ENCODE data around the gene KIF1B.
"Not testable (repeated sequence)": the region's sequence is repeated elsewhere in the genome, so short reads cannot be mapped to it uniquely, and the experiment has no call there.

KIF1B gene

DNA sequence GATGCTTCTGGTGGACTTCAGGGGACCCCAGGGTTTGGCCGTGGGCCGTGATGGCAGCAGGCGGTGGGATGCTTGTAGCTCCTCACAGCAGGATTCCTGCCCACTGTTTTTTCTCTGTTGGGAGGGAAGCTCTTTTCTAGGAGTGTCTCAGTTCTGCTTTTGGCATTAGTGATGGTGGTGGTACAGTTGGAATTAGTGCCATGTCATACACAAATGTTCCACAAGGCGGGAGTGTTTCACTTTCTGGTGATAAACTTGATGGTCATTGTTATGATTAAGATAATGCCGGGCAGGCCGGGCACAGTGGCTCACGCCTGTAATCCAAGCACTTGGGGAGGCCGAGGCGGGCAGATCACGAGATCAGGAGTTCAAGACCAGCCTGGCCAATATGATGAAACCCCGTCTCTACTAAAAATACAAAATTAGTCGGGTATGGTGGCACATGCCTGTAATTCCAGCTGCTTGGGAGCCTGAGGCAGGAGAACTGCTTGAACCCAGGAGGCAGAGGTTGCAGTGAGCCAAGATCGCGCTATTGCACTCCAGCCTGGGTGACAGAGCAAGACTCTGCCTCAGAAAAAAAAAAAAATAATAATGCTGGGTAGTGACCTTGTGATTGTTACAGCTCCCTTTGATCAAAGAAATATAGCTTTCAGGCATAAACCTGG, 167.1 kb downstream of the KIF1B start:
- peak overlapping the region; percentile 82 for H3K27ac Mint-ChIP-seq
- intact Hi-C loops (cut with micrococcal nuclease): loop anchor here (1.0 to 2.0 kb wide), 3 partner anchors 11 to 117 kb away; no protein-coding TSS in a partner anchor
- peaks cover 40% of the 10 kb centered on the region for H3K4me1 Mint-ChIP-seq (ENCODE audit: low read depth)
- peaks cover 80% of the 10 kb centered on the region for H3K36me3 Mint-ChIP-seq (ENCODE audit: low read depth)
- not testable (repeated sequence) for H3K4me3 Mint-ChIP-seq, H3K9me3 Mint-ChIP-seq, H3K27me3 Mint-ChIP-seq

DNA sequence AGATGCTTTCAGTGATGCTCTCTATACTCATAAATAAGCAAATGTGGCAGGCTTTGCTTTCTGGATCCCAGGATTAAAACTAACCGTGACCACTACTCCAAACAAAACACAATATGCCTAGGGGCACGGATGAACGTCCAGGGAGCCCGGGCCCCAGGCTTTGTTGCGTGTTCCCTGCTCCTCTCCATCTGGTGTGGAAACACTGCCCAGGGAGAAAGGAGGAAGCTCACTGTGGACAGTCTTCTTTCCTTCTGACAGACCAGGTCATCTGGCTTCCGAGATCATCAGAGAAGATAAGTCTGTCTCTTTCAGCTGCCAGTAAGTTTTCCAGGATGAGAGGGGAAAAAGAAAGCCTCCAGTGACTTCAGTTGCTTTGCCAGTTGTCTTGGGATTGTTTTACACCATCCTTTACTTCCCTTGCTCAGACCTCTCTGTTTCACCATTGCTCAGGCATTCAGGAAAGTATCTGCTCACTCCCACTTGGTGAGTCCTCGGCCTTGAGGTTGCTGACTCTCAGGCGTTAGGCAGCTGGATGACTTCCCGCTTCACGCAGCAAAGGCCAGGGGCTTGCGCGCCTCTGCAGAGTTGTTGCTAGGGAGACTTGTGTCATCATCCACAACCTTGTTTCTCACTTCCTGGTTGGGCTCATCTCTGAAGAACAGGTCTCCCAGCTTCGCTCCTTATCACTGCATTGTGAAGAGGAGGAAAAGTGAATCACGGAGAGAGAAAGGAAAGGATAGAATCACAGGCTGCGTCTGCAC, 167.9 kb downstream of the KIF1B start:
- intact Hi-C loops (cut with micrococcal nuclease): loop anchor here (1.0 kb wide), 1 partner anchor 10 kb away; no protein-coding TSS in a partner anchor
- H3K36me3 Mint-ChIP-seq (ENCODE audit: low read depth): peaks cover 80% of the 10 kb centered on the region
- H3K4me3 Mint-ChIP-seq: no peak overlapping the region
- H3K9me3 Mint-ChIP-seq: no peaks in the 10 kb centered on the region
- H3K27ac Mint-ChIP-seq: peak overlapping the region; percentile 82
- H3K4me1 Mint-ChIP-seq (ENCODE audit: low read depth): peaks cover 40% of the 10 kb centered on the region
- H3K27me3 Mint-ChIP-seq: no peaks in the 10 kb centered on the region

DNA sequence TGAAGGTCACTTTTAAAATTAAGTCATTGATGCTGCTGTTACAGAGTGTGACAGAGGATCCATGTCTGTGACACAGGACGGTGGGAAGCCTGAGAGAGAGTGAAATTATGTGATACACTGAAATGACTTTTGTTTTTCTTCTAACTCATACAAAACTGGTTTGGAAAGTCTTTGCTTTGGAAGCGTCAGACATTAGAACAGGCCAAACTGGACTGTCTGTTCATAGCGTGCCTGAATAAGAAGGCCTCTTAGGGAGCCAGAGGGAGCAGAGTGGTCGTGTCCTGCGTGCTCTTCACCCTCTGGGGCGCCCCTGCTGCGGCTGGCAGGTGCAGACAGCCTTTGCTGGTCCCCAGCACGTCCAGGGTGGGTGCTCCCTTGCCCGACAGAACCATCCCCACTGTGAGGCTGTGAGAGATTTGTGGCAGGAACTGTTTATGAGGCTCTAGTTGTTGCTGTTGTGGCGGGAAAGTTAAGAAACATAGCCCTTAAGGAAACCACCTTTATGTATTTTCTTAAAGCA, 168.8 kb downstream of the KIF1B start:
- Mint-ChIP-seq H3K27ac (peak overlapping the region; percentile 82), H3K27me3 (no peaks in the 10 kb centered on the region), H3K9me3 (no peaks in the 10 kb centered on the region), H3K4me1 (ENCODE audit: low read depth) (peaks cover 42% of the 10 kb centered on the region), H3K4me3 (no peak overlapping the region), H3K36me3 (ENCODE audit: low read depth) (peaks cover 79% of the 10 kb centered on the region)
- intact Hi-C loops (cut with micrococcal nuclease): no loop called here

DNA sequence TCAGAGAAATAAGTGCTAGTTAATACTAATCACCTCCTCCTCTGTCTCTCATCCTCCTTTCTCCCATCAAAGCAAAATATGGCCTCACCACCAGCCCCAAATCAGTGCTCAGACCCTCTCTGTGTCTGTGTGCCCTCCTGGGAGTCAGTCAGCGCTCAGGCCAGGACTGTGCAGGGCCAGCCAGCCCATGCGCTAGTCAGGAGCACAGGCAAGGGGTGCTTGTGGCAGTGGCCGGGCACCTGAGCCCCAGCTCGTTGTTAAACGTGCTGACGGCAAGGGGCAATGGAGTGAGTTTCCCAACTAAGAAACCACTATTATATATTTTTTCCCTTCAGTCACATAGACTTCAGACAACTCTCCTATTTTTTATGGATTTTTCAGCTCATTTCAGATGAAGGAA, 169.3 kb downstream of the KIF1B start:
- Mint-ChIP-seq H3K36me3 (ENCODE audit: low read depth) (peaks cover 79% of the 10 kb centered on the region), H3K27me3 (no peaks in the 10 kb centered on the region), H3K9me3 (no peaks in the 10 kb centered on the region), H3K4me3 (no peak overlapping the region), H3K4me1 (ENCODE audit: low read depth) (peaks cover 47% of the 10 kb centered on the region), H3K27ac (peak overlapping the region; percentile 45)
- intact Hi-C loops (cut with micrococcal nuclease): no loop called here

DNA sequence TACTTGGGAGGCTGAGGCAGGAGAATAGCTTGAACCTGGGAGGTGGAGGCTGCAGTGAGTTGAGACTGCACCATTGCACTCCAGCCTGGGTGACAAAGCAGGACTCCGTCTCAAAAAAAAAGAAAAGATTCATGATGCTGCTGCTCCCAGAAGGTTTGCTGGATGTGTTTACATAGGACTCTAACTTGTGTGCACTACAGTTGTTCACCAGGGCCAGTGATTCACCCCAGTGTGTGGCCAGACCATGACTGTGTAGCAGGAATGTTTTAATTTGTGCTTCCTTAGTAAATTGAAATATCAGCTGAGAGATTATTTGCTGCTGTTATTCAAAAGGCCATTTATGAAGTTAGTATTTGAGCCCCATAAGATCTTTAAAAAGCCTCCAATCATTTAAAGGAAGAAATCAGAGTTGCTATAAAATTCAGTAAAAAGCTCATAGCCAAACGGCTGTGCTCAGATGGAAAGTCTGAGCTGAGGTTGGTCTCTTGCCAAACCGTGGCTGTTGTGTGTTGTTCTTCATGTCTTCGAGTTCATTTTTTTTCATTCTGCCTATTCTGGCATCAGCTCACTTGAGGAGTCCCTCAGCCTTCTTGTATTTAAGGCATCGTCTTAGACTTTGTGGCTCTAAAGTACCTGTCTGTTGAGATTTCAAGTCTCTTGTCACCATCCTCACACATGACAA, 170.4 kb downstream of the KIF1B start:
- no peaks in the 10 kb centered on the region for H3K27me3 Mint-ChIP-seq
- H3K36me3 Mint-ChIP-seq (ENCODE audit: low read depth): peaks cover 79% of the 10 kb centered on the region
- intact Hi-C loops (cut with micrococcal nuclease): no loop called here

DNA sequence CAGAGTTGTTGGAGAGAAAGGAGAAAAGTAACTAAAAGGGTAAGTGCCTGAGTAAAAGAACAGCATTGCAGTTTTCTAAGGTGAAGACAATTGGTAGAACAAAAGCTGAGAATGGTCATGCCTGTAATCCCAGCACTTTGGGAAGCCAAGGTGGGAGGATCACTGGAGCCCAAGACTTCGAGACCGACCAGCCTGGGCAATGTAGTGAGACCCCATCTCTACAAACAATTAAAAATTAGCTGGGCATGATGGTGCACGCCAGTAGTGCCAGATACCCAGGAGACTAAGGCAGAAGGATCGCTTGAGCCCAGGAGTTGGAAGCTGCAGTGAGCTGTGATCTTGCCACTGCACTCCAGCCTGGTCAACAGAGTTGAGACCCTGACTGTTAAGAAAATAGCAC, 173.3 kb downstream of the KIF1B start:
- peaks cover 46% of the 10 kb centered on the region for H3K4me1 Mint-ChIP-seq (ENCODE audit: low read depth)
- no peak overlapping the region for H3K27ac Mint-ChIP-seq
- no peaks in the 10 kb centered on the region for H3K27me3 Mint-ChIP-seq
- peaks cover 57% of the 10 kb centered on the region for H3K36me3 Mint-ChIP-seq (ENCODE audit: low read depth)
- H3K9me3 Mint-ChIP-seq: no peaks in the 10 kb centered on the region
- intact Hi-C loops (cut with micrococcal nuclease): loop anchor here (2.0 kb wide), 1 partner anchor 17 kb away; no protein-coding TSS in a partner anchor
- no peak overlapping the region for H3K4me3 Mint-ChIP-seq

More for the DNA sequence above, 170.4 kb downstream of the KIF1B start:
- no peaks in the 10 kb centered on the region for H3K9me3 Mint-ChIP-seq
- no peak overlapping the region for H3K4me3 Mint-ChIP-seq
- peaks cover 55% of the 10 kb centered on the region for H3K4me1 Mint-ChIP-seq (ENCODE audit: low read depth)
- peak overlapping the region; percentile 45 for H3K27ac Mint-ChIP-seq

DNA sequence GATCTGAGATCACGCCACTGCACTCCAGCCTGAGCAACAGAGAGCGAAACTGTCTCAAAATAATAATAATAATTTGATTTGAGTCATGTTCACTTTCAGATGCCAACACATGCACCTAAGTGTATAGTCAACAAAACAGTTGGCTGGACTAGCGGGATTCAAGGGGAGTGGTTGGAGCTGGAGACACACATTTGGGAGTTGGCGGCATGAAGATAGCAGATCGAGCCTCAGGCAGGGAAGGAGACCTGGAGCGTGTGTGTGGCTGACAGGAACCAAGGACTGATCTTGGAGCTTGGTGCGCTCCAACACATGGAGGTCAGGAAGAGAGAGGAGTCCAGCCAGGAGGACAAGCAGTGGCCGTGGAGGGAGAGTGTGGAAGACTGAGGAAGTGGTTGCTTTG, 173.8 kb downstream of the KIF1B start:
- H3K27ac Mint-ChIP-seq: peak overlapping the region; percentile 38
- H3K36me3 Mint-ChIP-seq (ENCODE audit: low read depth): peaks cover 51% of the 10 kb centered on the region
- no peaks in the 10 kb centered on the region for H3K27me3 Mint-ChIP-seq
- intact Hi-C loops (cut with micrococcal nuclease): loop anchor here (2.0 kb wide), 1 partner anchor 17 kb away; no protein-coding TSS in a partner anchor
- no peaks in the 10 kb centered on the region for H3K9me3 Mint-ChIP-seq
- peaks cover 45% of the 10 kb centered on the region for H3K4me1 Mint-ChIP-seq (ENCODE audit: low read depth)
- no peak overlapping the region for H3K4me3 Mint-ChIP-seq

DNA sequence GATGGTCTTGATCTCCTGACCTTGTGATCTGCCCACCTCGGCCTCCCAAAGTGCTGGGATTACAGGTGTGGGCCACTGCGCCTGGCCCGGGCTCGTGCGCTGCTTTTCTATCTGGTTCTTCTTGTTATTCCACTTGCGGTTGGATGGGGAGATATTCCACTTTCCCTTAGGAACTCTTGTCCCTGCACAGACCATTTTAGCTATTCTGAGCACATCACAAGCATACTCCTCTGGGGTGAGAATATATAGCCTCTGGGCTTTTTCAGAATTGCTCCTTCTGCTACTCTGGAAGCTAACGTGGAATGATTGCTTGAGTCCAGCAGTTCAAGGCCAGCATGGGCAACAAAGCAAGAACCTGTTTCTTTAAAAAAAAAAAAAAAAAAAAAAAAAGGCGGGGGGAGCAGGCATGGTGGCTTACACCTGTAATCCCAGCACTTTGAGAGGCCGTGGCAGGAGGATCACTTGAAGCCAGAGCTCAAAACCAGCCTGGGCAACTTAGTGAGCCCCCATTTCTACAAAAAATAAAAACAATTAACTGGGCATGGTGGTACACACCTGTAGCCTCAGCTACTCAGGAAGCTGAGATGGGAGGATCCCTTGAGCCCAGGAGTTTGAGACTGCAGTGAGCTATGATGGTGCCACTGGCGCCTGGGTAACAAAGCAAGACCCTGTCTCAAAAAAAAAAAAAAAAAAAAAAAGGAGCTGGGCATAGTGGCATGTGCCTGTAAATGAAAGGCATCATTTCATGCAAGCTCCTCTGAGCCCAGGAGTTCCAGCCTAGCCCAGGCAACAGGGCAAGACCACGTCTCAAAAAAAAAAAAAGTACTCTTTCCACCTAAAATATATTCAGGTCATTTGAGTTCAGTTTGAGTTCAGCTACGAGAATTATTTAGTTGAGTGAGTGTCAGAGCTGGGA, 176.6 kb downstream of the KIF1B start:
- peaks cover 42% of the 10 kb centered on the region for H3K36me3 Mint-ChIP-seq (ENCODE audit: low read depth)
- peaks cover 41% of the 10 kb centered on the region for H3K4me1 Mint-ChIP-seq (ENCODE audit: low read depth)
- intact Hi-C loops (cut with micrococcal nuclease): no loop called here
- no peaks in the 10 kb centered on the region for H3K9me3 Mint-ChIP-seq
- peak overlapping the region; percentile 51 for H3K4me3 Mint-ChIP-seq
- H3K27ac Mint-ChIP-seq: peak overlapping the region; percentile 90
- H3K27me3 Mint-ChIP-seq: no peaks in the 10 kb centered on the region

DNA sequence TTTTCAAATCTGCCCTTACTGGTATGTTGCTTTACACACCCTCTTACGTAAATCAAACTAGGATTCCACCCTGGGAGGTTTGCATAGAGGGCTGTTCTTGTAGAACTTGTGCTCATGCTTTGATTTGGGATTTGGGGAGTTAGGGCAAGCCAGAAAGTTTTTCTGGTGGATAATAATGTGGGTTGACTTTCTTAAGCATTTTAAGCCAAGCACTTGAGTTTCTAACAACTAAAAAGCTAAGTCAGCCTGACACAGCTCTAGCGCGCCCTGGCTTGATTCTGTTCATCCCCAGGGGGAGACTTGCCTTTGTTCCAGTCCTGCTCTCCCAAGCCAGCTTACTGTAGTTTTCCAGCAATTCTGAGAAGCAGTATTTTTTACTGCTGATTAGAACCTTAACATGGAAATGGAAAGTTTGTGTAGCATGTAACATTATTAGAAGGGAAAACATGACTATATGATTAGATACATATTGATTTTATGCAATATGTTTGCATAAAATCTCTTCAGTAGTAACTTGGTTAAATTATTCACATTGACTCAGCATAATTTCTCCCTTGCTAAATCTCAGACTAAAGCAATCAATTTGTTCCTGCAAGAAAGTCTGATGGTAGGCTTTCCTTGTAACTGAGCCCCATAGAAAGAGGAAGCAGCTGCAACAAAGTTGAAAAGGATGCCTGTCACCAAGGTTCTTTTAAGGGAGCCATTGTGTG, 177.5 kb downstream of the KIF1B start:
- peaks cover 41% of the 10 kb centered on the region for H3K4me1 Mint-ChIP-seq (ENCODE audit: low read depth)
- H3K27me3 Mint-ChIP-seq: no peaks in the 10 kb centered on the region
- peak overlapping the region; percentile 51 for H3K4me3 Mint-ChIP-seq
- peak overlapping the region; percentile 90 for H3K27ac Mint-ChIP-seq
- intact Hi-C loops (cut with micrococcal nuclease): loop anchor here (1.0 kb wide), 2 partner anchors 10 kb away; no protein-coding TSS in a partner anchor
- H3K36me3 Mint-ChIP-seq (ENCODE audit: low read depth): peaks cover 35% of the 10 kb centered on the region
- no peaks in the 10 kb centered on the region for H3K9me3 Mint-ChIP-seq

DNA sequence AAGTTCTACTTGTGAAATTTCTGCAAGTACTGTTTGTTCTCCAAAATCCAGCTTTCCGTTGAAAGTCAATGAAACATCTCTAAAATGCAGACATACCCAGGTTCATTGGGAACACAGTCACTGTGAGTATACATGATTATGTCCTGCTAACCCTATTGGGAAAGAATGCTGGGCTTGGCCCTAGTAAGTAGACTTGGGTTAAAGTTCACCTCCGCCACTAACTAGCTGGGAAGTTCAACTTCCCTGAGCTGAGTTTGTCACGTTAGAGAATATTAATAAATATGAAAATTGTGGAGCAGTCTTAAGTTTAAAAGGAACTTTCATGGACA, 178.0 kb downstream of the KIF1B start:
- Mint-ChIP-seq H3K4me3 (peak overlapping the region; percentile 66), H3K36me3 (ENCODE audit: low read depth) (peaks cover 30% of the 10 kb centered on the region), H3K9me3 (no peaks in the 10 kb centered on the region), H3K27me3 (no peaks in the 10 kb centered on the region), H3K4me1 (ENCODE audit: low read depth) (peaks cover 41% of the 10 kb centered on the region), H3K27ac (peak overlapping the region; percentile 90)
- intact Hi-C loops (cut with micrococcal nuclease): loop anchor here (1.0 kb wide), 2 partner anchors 10 kb away; no protein-coding TSS in a partner anchor

DNA sequence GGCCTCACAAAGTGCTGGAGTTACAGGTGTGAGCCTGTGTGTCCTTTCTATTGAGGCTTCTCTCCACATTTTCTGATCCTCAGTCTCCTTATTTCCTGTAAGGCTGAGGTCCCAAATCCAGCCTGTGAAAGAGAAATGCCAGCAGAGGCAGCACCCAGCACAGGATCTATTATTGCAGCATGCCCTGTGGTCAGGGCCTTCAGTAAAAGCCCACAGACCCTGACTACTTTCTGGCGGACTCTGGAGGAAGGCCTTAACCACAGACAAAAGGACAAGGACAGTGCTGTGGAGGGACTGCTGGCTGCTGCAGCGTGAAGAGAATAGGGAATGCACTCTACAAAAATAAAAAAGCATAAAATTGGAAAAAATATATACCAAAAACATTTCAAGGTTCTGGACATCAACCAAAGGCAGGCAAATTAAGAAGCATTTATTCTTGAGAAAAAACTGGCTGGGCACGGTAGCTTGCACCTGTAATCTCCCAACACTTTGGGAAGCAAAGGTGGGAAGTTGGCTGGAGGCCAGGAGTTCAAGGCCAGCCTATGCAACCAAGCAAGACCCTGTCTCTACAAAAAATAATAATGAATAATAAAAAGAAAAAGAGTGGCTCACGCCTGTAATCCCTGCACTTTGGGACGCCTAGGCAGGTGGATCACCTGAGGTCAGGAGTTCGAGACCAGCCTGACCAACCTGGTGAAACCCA, 179.1 kb downstream of the KIF1B start:
- H3K27ac Mint-ChIP-seq: peak overlapping the region; percentile 90
- no peak overlapping the region for H3K4me3 Mint-ChIP-seq
- H3K36me3 Mint-ChIP-seq (ENCODE audit: low read depth): peaks cover 20% of the 10 kb centered on the region
- H3K9me3 Mint-ChIP-seq: peaks cover 7% of the 10 kb centered on the region
- intact Hi-C loops (cut with micrococcal nuclease): no loop called here
- no peaks in the 10 kb centered on the region for H3K27me3 Mint-ChIP-seq
- H3K4me1 Mint-ChIP-seq (ENCODE audit: low read depth): peaks cover 37% of the 10 kb centered on the region

DNA sequence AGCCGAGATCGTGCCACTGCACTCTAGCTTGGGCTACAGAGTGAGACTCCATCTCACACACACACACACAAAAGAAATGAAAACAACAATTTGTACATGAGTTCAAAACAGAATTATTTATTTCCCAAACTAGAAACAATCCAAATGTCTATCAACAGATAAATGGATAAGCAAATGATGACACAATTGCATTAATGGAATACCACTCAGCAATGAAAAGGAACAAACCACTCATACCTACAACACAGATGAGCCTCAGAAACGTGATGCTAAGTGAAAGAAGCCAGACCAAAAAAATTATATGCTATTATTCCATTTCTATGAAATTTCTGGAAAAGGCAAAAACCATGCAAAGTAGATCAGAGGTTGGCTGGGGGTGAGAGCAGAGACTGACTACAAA, 186.5 kb downstream of the KIF1B start:
- peaks cover 26% of the 10 kb centered on the region for H3K4me1 Mint-ChIP-seq (ENCODE audit: low read depth)
- peaks cover 8% of the 10 kb centered on the region for H3K9me3 Mint-ChIP-seq
- intact Hi-C loops (cut with micrococcal nuclease): no loop called here
- no peak overlapping the region for H3K27ac Mint-ChIP-seq
- H3K27me3 Mint-ChIP-seq: no peaks in the 10 kb centered on the region
- H3K36me3 Mint-ChIP-seq (ENCODE audit: low read depth): peaks cover 38% of the 10 kb centered on the region
- H3K4me3 Mint-ChIP-seq: no peak overlapping the region
